ENCODE data around the gene MELTF. TPM values are rescaled to one million over a fixed set of nuclear protein-coding genes. Genes with fewer than 3 reads are reported as not detected.
A peak's percentile ranks its signal among the peaks of the same experiment; 100 is the strongest.

MELTF gene
- total and polyA plus RNA-seq, 2 of the 13 experiments (the other 11 are each of a cell fraction or from before 2014, with no cell fraction given) = 3.2 to 7.5 TPM

DNA sequence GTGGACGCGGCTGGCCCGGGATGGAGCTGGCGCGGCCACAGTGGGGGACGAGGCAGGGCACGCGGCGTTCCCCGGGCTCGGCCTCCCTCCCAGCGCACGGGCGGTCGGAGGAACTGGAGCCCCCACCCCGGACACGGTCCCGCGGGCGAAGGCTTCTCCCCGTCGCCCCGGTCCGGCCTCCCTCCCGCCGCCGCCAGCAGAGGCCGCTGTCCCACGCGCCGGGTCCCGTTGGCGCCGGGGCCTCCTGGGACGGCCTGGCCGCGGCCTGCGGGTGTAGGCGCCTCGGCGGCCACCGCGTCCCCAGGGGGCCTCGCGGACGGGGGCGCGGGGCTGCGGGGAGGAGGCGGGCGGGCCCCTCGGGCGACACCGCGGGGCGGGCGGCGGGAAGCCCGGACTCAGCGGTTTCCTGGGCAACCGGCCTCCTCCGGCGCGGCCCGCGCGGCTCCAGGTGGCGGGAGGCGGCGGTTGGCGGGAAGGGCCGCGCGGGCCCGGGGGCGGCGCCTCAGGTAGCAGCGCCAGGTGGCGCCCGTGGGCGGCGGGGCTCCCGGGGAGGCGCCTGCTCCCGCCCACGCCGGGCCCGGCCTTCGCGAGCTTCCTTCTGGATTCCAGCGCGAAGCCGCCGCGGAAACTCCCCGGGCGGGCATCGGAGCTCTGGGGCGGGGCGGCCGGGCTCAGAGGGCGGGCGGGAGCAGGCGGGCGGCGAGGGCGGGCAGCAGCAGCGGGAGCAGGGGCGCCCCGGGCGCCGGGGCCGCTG, 26.7 kb downstream of the MELTF start (continued):
- TF ChIP-seq, protein P1, sequence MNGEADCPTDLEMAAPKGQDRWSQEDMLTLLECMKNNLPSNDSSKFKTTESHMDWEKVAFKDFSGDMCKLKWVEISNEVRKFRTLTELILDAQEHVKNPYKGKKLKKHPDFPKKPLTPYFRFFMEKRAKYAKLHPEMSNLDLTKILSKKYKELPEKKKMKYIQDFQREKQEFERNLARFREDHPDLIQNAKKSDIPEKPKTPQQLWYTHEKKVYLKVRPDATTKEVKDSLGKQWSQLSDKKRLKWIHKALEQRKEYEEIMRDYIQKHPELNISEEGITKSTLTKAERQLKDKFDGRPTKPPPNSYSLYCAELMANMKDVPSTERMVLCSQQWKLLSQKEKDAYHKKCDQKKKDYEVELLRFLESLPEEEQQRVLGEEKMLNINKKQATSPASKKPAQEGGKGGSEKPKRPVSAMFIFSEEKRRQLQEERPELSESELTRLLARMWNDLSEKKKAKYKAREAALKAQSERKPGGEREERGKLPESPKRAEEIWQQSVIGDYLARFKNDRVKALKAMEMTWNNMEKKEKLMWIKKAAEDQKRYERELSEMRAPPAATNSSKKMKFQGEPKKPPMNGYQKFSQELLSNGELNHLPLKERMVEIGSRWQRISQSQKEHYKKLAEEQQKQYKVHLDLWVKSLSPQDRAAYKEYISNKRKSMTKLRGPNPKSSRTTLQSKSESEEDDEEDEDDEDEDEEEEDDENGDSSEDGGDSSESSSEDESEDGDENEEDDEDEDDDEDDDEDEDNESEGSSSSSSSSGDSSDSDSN (CRISPR knock-in tag; IDR thresholded peaks at IDR 0.05) = peak; percentile 37; the same call in 1 of the 2 replicates
- TF ChIP-seq ZFY (CRISPR knock-in tag; IDR thresholded peaks at IDR 0.05) = peak; percentile 73
- no peak for TF ChIP-seq CENPT (CRISPR knock-in tag; IDR thresholded peaks at IDR 0.05; ENCODE audit: low read depth)
- peak; percentile 30; the same call in 1 of the 2 replicates for TF ChIP-seq YEATS4 (CRISPR knock-in tag; IDR thresholded peaks at IDR 0.05; ENCODE audit: borderline replicate concordance)
- no peak for TF ChIP-seq CBX5 (CRISPR knock-in tag; IDR thresholded peaks at IDR 0.05; ENCODE audit: borderline replicate concordance)
- TF ChIP-seq TFDP1 (CRISPR knock-in tag; IDR thresholded peaks at IDR 0.05; ENCODE audit: borderline replicate concordance) = peak; percentile 66; the same call in 1 of the 2 replicates
- TF ChIP-seq RARG (CRISPR knock-in tag; IDR thresholded peaks at IDR 0.05; ENCODE audit: low read depth) = no peak
- TF ChIP-seq TFDP2 (CRISPR knock-in tag; IDR thresholded peaks at IDR 0.05) = peak; percentile 55; the same call in 1 of the 2 replicates
- TF ChIP-seq ZNF776 (CRISPR knock-in tag; IDR thresholded peaks at IDR 0.05) = no peak
- peak; percentile 43; the same call in 1 of the 2 replicates for TF ChIP-seq HOXA3 (CRISPR knock-in tag; IDR thresholded peaks at IDR 0.05)
- TF ChIP-seq SALL2 (CRISPR knock-in tag; IDR thresholded peaks at IDR 0.05) = 0 out of 2 replicates have a peak, but pooled peaks have one; percentile 40
- peak; percentile 68 for TF ChIP-seq RAD21 (CRISPR knock-in tag; IDR thresholded peaks at IDR 0.05)
- no peak for TF ChIP-seq ZNF556 (CRISPR knock-in tag; IDR thresholded peaks at IDR 0.05; ENCODE audit: borderline replicate concordance)
- TF ChIP-seq, protein P2, sequence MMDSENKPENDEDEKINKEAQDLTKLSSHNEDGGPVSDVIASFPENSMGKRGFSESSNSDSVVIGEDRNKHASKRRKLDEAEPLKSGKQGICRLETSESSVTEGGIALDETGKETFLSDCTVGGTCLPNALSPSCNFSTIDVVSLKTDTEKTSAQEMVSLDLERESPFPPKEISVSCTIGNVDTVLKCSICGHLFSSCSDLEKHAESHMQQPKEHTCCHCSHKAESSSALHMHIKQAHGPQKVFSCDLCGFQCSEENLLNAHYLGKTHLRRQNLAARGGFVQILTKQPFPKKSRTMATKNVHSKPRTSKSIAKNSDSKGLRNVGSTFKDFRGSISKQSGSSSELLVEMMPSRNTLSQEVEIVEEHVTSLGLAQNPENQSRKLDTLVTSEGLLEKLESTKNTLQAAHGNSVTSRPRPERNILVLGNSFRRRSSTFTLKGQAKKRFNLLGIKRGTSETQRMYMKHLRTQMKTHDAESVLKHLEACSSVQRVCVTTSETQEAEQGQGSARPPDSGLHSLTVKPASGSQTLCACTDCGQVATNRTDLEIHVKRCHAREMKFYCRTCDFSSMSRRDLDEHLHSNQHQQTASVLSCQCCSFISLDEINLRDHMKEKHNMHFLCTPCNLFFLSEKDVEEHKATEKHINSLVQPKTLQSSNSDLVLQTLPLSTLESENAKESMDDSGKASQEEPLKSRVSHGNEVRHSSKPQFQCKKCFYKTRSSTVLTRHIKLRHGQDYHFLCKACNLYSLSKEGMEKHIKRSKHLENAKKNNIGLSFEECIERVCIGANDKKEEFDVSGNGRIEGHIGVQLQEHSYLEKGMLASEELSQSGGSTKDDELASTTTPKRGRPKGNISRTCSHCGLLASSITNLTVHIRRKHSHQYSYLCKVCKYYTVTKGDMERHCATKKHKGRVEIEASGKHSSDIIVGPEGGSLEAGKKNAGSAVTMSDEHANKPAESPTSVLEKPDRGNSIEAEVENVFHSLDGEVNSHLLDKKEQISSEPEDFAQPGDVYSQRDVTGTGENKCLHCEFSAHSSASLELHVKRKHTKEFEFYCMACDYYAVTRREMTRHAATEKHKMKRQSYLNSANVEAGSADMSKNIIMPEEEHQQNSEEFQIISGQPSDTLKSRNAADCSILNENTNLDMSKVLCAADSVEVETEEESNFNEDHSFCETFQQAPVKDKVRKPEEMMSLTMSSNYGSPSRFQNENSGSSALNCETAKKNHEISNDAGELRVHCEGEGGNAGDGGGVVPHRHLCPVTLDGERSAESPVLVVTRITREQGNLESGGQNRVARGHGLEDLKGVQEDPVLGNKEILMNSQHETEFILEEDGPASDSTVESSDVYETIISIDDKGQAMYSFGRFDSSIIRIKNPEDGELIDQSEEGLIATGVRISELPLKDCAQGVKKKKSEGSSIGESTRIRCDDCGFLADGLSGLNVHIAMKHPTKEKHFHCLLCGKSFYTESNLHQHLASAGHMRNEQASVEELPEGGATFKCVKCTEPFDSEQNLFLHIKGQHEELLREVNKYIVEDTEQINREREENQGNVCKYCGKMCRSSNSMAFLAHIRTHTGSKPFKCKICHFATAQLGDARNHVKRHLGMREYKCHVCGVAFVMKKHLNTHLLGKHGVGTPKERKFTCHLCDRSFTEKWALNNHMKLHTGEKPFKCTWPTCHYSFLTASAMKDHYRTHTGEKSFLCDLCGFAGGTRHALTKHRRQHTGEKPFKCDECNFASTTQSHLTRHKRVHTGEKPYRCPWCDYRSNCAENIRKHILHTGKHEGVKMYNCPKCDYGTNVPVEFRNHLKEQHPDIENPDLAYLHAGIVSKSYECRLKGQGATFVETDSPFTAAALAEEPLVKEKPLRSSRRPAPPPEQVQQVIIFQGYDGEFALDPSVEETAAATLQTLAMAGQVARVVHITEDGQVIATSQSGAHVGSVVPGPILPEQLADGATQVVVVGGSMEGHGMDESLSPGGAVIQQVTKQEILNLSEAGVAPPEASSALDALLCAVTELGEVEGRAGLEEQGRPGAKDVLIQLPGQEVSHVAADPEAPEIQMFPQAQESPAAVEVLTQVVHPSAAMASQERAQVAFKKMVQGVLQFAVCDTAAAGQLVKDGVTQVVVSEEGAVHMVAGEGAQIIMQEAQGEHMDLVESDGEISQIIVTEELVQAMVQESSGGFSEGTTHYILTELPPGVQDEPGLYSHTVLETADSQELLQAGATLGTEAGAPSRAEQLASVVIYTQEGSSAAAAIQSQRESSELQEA (CRISPR knock-in tag; IDR thresholded peaks at IDR 0.05; ENCODE audit: not compliant biosample characterization) = no peak

Data from HepG2 (cell line).